ENCODE data around the gene CMC1. TPM values are rescaled to one million over a fixed set of nuclear protein-coding genes. Genes with fewer than 3 reads are reported as not detected.
A peak's percentile ranks its signal among the peaks of the same experiment; 100 is the strongest.

The CMC1 gene
- total and polyA plus RNA-seq, 5 donors from 2014 or later: 9.4 to 50.7 (median 47.1) TPM

DNA sequence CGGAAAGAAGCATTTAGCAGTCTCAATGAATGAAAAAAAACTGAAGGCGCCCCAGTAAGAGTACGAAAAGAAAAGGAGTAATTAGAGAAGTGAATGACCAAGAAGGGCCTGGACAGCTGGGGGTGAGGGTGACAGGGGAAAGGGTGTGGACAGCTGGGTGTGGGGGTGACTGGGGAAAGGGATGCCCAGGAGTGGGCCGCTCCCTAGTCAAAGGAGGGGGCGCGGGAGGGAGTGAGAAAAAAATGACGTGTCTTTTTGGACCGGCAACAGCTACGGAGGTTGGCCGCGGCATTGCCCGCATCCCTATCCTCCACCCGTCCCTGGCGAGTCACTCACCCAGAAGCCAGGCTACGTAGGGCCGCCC lies 106.8 kb downstream of the CMC1 start:
- H3K36me3 Mint-ChIP-seq: peaks cover 11% of the 10 kb centered on the region
- peak overlapping the region; percentile 98 to 99 (median 98) for H3K4me3 Mint-ChIP-seq
- peaks cover 0 to 5% (median 4%) of the 10 kb centered on the region in 7 donors for H3K9me3 Mint-ChIP-seq
- H3K27me3 ChIP-seq (ENCODE audit: control insufficient read depth, insufficient read depth, low read length): no peaks in the 10 kb centered on the region
- H3K27me3 Mint-ChIP-seq: no peaks in the 10 kb centered on the region
- H3K27ac Mint-ChIP-seq: peak overlapping the region; percentile 76 to 99 (median 98)
- peak in 1 of 2 donors; percentile 80 for ATAC-seq (ENCODE audit: low read depth in 2 of 2)
- H3K4me1 Mint-ChIP-seq: peaks cover 14 to 64% (median 48%) of the 10 kb centered on the region in 4 donors
- peaks cover 4 to 5% of the 10 kb centered on the region in 2 experiments for H3K9me3 ChIP-seq (ENCODE audit: control insufficient read depth in 2 of 2, low read length in 2 of 2)
- no peak for DNase-seq
- H3K36me3 ChIP-seq (ENCODE audit: control insufficient read depth, insufficient read depth, low read length): peaks cover 2% of the 10 kb centered on the region
- peaks cover 33% of the 10 kb centered on the region for H3K4me1 ChIP-seq (ENCODE audit: control insufficient read depth, insufficient read depth, low read length, poor library complexity, severe bottlenecking)
- peak overlapping the region; percentile 93 for H3K4me3 ChIP-seq (ENCODE audit: low read depth, low read length)
- peak overlapping the region; percentile 94 for H3K27ac ChIP-seq (ENCODE audit: insufficient read depth, low read length, poor library complexity, severe bottlenecking)

DNA sequence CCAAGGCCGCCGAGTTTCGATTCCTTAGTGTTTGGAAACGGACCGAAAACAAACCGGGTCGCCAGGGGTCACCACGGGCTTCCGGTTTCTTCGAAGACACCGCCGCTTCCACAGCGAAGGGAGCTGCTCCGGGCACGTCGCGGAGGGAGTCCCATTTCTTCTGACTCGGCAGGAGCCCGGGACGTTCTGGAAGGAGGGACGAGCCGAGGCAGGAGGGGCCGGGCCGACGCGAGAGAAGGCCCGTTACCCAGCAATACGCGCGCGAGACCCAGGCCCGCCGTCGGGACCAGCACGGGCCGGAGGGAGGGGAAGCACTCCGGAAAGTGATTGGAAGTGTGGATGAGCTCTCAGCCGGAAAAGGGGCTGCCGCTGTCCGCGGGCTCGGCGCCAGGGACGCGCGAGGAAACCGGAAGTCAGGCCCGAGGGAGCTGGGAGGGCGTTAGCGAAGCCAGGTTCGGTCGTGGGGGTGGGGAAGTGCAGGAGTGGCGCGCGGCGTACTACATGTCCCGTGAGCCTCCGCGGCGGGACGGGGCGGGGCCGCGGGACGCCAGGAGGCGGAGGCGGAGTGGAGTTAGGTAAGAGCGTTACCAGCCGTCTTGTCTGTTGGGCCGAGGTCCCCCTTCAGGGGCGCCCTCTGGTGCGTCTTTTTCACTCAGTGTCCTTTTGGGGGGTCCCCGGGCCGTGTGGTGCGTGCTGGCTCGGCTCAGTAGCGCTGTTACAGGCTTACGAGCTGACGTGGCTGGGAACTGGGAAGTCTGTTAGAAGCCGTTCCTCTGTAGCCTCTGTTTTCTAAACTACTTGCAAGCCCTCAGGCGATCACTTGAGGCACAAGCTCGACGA lies 107.4 kb downstream of the CMC1 start, which contains the start of the genes AZI2 and ZCWPW2:
TSS of gene AZI2 (minus strand) at position 196 of the 840 bp plus-strand sequence. CDS start 8,207 bp downstream, outside the sequence.
TSS of gene ZCWPW2 (plus strand) at position 93 of the 840 bp plus-strand sequence. CDS start 64,348 bp downstream, outside the sequence.
- peaks cover 33% of the 10 kb centered on the region for H3K4me1 ChIP-seq (ENCODE audit: control insufficient read depth, insufficient read depth, low read length, poor library complexity, severe bottlenecking)
- peaks cover 11% of the 10 kb centered on the region for H3K36me3 Mint-ChIP-seq

DNA sequence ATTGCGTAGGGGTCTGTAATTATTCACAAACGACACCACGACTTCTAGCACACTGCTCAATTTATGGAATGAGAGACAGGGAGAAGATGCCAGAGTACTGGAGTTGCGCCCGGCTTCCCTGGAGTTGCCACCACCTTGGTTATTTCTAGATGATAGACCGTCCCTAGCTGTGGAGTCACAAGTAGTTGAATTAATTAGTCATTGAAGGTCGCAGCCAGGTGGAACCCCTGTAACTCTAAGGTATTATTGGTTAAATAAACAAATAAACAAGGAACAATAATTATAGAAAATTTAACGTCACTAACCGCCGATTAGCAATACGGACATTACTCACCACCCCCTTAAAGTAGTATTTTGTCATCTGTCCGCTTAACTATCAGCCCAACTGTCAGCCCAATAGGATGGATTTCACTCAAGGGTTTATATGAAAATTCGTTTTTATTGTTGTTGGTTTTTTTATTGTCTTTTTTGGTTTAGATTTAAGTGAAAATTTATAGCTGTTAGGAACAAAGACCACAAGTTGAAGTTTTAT lies 108.1 kb downstream of the CMC1 start:
- peaks cover 6% of the 10 kb centered on the region for H3K36me3 ChIP-seq (ENCODE audit: control insufficient read depth, insufficient read depth, low read length)
- DNase-seq: no peak
- peak overlapping the region; percentile 76 to 99 (median 98) for H3K27ac Mint-ChIP-seq
- H3K9me3 Mint-ChIP-seq: peaks cover 0 to 11% (median 8%) of the 10 kb centered on the region in 7 donors
- H3K27ac ChIP-seq (ENCODE audit: insufficient read depth, low read length, poor library complexity, severe bottlenecking): peak overlapping the region; percentile 94
- no peak for ATAC-seq (ENCODE audit: low read depth in 2 of 2)
- peaks cover 4 to 12% of the 10 kb centered on the region in 2 experiments for H3K9me3 ChIP-seq (ENCODE audit: control insufficient read depth in 2 of 2, low read length in 2 of 2)
- no peaks in the 10 kb centered on the region for H3K27me3 Mint-ChIP-seq
- H3K27me3 ChIP-seq (ENCODE audit: control insufficient read depth, insufficient read depth, low read length): no peaks in the 10 kb centered on the region
- H3K4me1 Mint-ChIP-seq: peaks cover 12 to 59% (median 46%) of the 10 kb centered on the region in 4 donors
- peak overlapping the region; percentile 98 to 99 (median 98) for H3K4me3 Mint-ChIP-seq
- peaks cover 33% of the 10 kb centered on the region for H3K4me1 ChIP-seq (ENCODE audit: control insufficient read depth, insufficient read depth, low read length, poor library complexity, severe bottlenecking)
- H3K36me3 Mint-ChIP-seq: peaks cover 11% of the 10 kb centered on the region
- H3K4me3 ChIP-seq (ENCODE audit: low read depth, low read length): peak overlapping the region; percentile 93

More for the DNA sequence above, 107.4 kb downstream of the CMC1 start, which contains the start of the genes AZI2 and ZCWPW2:
- Mint-ChIP-seq H3K27me3 (no peaks in the 10 kb centered on the region), H3K4me1 (peaks cover 12 to 59% (median 47%) of the 10 kb centered on the region in 4 donors), H3K27ac (peak within 1 kb of the TSS; percentile 76 to 99 (median 98)), H3K9me3 (peaks cover 0 to 9% (median 5%) of the 10 kb centered on the region in 7 donors), H3K4me3 (peak within 1 kb of the TSS; percentile 98 to 99 (median 98))
- no peaks in the 10 kb centered on the region for H3K27me3 ChIP-seq (ENCODE audit: control insufficient read depth, insufficient read depth, low read length)
- H3K36me3 ChIP-seq (ENCODE audit: control insufficient read depth, insufficient read depth, low read length): peaks cover 4% of the 10 kb centered on the region
- ATAC-seq (ENCODE audit: low read depth in 2 of 2): peak; percentile 91 to 94
- peak within 1 kb of the TSS; percentile 93 for H3K4me3 ChIP-seq (ENCODE audit: low read depth, low read length)
- H3K27ac ChIP-seq (ENCODE audit: insufficient read depth, low read length, poor library complexity, severe bottlenecking): peak within 1 kb of the TSS; percentile 94
- peak; percentile 87 to 97 (median 92) for DNase-seq
- H3K9me3 ChIP-seq (ENCODE audit: control insufficient read depth in 2 of 2, low read length in 2 of 2): peaks cover 4 to 10% of the 10 kb centered on the region in 2 experiments

Other genes with a start within 250 kb of the CMC1 start
- gene ZCWPW2, start 107.1 kb downstream of the CMC1 start, total RNA-seq: 0.37 TPM
- 1 to 10 TPM in 1 of 4 donors, under 1 TPM in 3; 0.70 to 1.2 (median 0.97) TPM for gene ZCWPW2, start 107.1 kb downstream of the CMC1 start, polyA plus RNA-seq
- gene AZI2, start 107.2 kb downstream of the CMC1 start, total RNA-seq: 27.0 TPM
- gene AZI2, start 107.2 kb downstream of the CMC1 start, polyA plus RNA-seq: 10 to 100 TPM; 60.4 to 65.9 (median 62.2) TPM